Central memory CD4-positive, alpha-beta T cell (primary cell): ENCODE data around the gene ATP5MG.

Experiments
- DNase-seq: peaks from one replicate; pipeline ENCODE4 v3.0.0; 2022

Gene ATP5MG

DNA sequence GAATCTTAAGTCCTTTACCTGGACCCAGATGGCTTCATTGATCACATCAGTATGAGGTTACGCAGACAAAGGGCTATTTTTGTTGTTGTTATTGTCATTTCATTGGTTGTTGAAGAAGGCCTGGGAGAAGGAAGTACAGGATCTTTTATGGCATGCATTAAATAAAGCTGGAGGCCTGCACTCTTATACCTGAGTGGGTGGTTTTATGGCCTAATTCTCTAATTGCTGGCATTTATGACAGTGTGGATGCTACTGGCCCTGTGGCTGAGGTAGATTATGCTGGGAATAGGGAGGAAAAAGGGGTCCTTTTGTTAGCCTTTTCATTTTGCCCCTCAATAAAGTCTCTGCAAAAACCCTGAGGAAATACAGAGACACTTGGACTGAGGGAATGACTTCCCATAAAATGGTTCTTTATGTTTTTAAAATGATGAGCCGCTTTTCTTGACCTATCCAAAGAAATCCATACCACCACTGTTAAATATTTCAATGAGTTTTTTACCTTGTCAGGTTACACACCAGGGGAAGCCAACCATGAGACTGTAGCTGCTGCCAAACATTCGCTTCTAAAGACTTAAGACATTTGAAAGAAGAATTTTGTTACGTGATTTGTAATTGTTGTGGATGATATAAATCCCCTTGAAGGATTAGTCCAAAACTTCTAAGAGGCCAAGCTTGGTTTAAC lies 41.6 kb downstream of the ATP5MG start:
- DNase-seq: no peak

- DNase-seq: no peak
These were observed 42.3 kb downstream of the ATP5MG start for GRCh38 chr11:118443590-118444218.

DNA sequence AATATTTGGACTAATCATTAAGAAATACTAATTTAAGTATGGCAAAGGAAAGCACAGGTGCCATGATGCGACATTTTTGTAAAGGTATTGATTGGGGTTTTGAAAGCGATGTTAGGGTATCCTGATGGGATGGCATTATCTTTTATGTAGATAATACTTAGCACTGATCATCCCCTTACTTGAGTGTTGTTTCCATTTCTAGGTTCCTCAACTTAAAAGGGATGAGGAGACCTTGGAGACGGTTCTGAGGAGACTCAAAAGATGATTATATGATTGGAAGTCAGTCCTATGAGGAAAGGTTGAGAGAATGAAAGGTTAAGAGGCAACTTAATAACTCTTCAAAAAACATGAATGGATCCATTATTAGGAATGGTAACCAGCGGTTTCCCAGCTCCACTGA lies 46.0 kb downstream of the ATP5MG start:
- no peak for DNase-seq

GRCh38 chr11:118448294-118448693 lies 46.9 kb downstream of the ATP5MG start:
- no peak for DNase-seq

GRCh38 chr11:118449316-118449918 lies 48.0 kb downstream of the ATP5MG start:
- DNase-seq: no peak

DNA sequence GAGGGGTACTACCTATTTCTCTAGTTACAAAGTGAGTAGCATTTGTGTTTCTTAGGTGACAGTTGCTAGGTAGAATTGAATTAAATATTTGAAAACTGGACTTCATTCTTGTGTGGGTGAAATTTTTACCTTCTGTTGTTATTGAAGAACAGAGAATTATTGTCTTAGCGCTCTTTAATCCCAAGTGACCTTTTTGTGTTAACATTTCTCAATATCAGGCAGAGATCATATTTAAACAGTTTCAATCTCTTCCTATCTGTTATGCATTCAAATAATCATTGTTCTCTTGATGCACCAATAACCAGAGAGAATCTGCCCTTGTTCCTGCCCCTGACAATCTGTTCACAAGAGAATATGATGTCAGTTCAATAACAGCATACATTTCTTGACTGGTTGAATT lies 49.0 kb downstream of the ATP5MG start:
- no peak for DNase-seq
